Measurements from ENCODE around the gene SRRM1. TPM values are rescaled to one million over a fixed set of nuclear protein-coding genes. Genes with fewer than 3 reads are reported as not detected.
"Not testable (repeated sequence)": the region's sequence is repeated elsewhere in the genome, so short reads cannot be mapped to it uniquely, and the experiment has no call there.

SRRM1 gene
- total RNA-seq, 4 donors from 2014 or later = 53.3 to 118 (median 83.3) TPM

GRCh38 chr1:24696041-24696755, 53.1 kb downstream of the SRRM1 start:
- intact Hi-C loops (cut with DNase I; ENCODE audit: low total_unique reads) = no loop called here
- no peak for DNase-seq (ENCODE audit: low spot score in 2 of 2)
- no peak for TF ChIP-seq CTCF (IDR thresholded peaks at IDR 0.05)
- TF ChIP-seq POLR2A (IDR thresholded peaks at IDR 0.05) = no peak
- 86 to 98% methylated on average over 5 of the region's 5 CpGs for WGBS, 2 donors
- no peak overlapping the region for H3K4me3 ChIP-seq (ENCODE audit: low read depth, poor library complexity, severe bottlenecking)

- TF ChIP-seq CTCF (IDR thresholded peaks at IDR 0.05) (no peak), POLR2A (IDR thresholded peaks at IDR 0.05) (no peak)
- WGBS, 2 donors = 91 to 95% methylated on average over 15 of the region's 15 CpGs
- no peak overlapping the region for H3K4me3 ChIP-seq (ENCODE audit: low read depth, poor library complexity, severe bottlenecking)
- intact Hi-C loops (cut with DNase I; ENCODE audit: low total_unique reads) = no loop called here
- DNase-seq (ENCODE audit: low spot score in 2 of 2) = no peak
Observed at GRCh38 chr1:24696756-24697330, 53.7 kb downstream of the SRRM1 start.

GRCh38 chr1:24697453-24698001, 54.4 kb downstream of the SRRM1 start:
- WGBS, 2 donors = 95 to 96% methylated on average over 7 of the region's 7 CpGs
- H3K4me3 ChIP-seq (ENCODE audit: low read depth, poor library complexity, severe bottlenecking); intact Hi-C loops (cut with DNase I; ENCODE audit: low total_unique reads); DNase-seq (ENCODE audit: low spot score in 2 of 2): not testable (repeated sequence)

GRCh38 chr1:24698326-24698725, 55.2 kb downstream of the SRRM1 start:
- H3K4me3 ChIP-seq (ENCODE audit: low read depth, poor library complexity, severe bottlenecking); DNase-seq (ENCODE audit: low spot score in 2 of 2); intact Hi-C loops (cut with DNase I; ENCODE audit: low total_unique reads): not testable (repeated sequence)
- WGBS, 2 donors = 90 to 91% methylated on average over 8 of the region's 8 CpGs

GRCh38 chr1:24699628-24700027, 56.5 kb downstream of the SRRM1 start:
- DNase-seq (ENCODE audit: low spot score in 2 of 2) = no peak
- H3K4me3 ChIP-seq (ENCODE audit: low read depth, poor library complexity, severe bottlenecking) = no peak overlapping the region
- intact Hi-C loops (cut with DNase I; ENCODE audit: low total_unique reads) = no loop called here
- TF ChIP-seq CTCF (IDR thresholded peaks at IDR 0.05) (no peak), POLR2A (IDR thresholded peaks at IDR 0.05) (no peak)
- WGBS, 2 donors = 86 to 96% methylated on average over 7 of the region's 7 CpGs

- 80 to 82% methylated on average over 8 of the region's 8 CpGs for WGBS, 2 donors
- H3K4me3 ChIP-seq (ENCODE audit: low read depth, poor library complexity, severe bottlenecking) = no peak overlapping the region
Observed at GRCh38 chr1:24702511-24703293, 59.6 kb downstream of the SRRM1 start.

More at GRCh38 chr1:24702511-24703293, 59.6 kb downstream of the SRRM1 start:
- TF ChIP-seq CTCF (IDR thresholded peaks at IDR 0.05) = no peak
- TF ChIP-seq POLR2A (IDR thresholded peaks at IDR 0.05) = no peak
- no peak for DNase-seq (ENCODE audit: low spot score in 2 of 2)
- intact Hi-C loops (cut with DNase I; ENCODE audit: low total_unique reads) = no loop called here
